GM12874 (cell line): ENCODE measurements around the gene RUNX2.

Experiments used
- CTCF ChIP-seq: IDR thresholded peaks from 2 replicates; pipeline ENCODE4 v1.5.1; 2011; ENCODE audit warnings: low read depth, mild to moderate bottlenecking, control low read depth, low read length, moderate library complexity; ENCODE audit not compliant: insufficient read depth

The RUNX2 gene

GRCh38 chr6:45377043-45377553 lies 49.0 kb downstream of the RUNX2 start:
- no peak for TF ChIP-seq CTCF

- no peak for TF ChIP-seq CTCF
These were observed 49.6 kb downstream of the RUNX2 start, which contains the start of gene SUPT3H for GRCh38 chr6:45377554-45378333. TSS of gene SUPT3H (minus strand) at chr6:45377934.

- no peak for TF ChIP-seq CTCF
These were observed 50.3 kb downstream of the RUNX2 start for GRCh38 chr6:45378334-45378926.

GRCh38 chr6:45382391-45382790 lies 54.3 kb downstream of the RUNX2 start:
- no peak for TF ChIP-seq CTCF

- TF ChIP-seq CTCF = no peak
These were observed 58.4 kb downstream of the RUNX2 start for GRCh38 chr6:45386501-45386900.

- TF ChIP-seq CTCF = no peak
These were observed 59.1 kb downstream of the RUNX2 start for GRCh38 chr6:45387236-45387635.

- no peak for TF ChIP-seq CTCF
These were observed 60.2 kb downstream of the RUNX2 start for GRCh38 chr6:45388328-45388727.
